Superior temporal gyrus (tissue), 1 donor: ENCODE results near the gene RETN.

Experiments
- DNase-seq: peaks from one replicate; pipeline ENCODE4 v3.0.0-alpha.2; 2016; ENCODE audit errors: extremely low spot score

Gene RETN

DNA sequence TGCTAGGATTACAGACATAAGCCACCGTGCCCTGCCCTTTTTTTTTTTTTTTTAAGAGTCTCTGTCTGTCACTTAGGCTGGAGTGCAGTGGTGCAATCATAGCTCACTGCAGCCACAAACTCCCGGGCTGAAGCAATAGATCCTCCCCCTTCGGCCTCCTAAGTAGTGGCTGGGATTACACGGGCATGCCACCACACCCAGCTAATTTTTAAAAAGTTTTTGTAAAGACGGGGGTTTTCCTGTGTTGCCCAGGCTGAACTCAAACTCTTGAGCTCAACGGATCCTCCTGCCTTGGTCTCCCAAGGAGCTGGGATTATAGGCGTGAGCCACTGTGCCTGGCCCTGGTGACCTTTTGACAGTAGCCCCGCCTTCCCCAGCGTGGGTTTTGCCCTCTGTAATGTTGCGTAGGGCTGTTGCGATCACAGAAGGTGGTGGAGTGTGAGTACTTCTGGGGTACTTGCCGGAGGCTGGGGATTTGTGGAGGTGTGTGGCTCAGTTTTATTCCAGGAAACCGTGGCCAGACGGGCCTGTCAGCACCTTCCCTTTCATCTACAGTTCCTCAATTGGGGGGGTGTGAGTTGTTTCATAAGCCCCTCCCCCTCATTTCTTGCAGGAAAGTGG lies 11.6 kb upstream of the RETN start:
- DNase-seq: no peak

DNA sequence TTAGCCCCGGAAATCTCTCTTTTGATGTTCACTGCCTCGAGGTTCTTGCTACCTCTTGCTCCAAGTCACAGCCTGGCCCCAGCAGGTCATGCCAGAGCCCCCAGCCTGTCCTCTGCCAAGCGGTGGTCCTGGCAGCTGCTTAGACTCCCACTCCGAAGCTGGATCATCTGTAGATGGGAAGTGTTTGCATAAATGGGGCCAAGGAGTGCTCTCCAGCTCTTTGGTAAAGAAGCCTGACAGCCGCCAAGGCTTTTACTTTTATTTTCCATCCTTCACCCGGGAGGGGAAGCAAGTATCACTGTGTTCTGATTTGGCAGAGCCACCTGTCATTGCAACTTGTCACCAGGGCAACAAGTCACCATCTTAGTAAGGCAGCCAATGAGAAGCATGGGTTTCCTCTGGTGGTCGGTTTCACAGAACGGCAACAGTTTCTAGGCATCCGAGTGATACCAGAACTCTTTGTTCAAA lies 10.6 kb upstream of the RETN start:
- peak; percentile 57 for DNase-seq

DNA sequence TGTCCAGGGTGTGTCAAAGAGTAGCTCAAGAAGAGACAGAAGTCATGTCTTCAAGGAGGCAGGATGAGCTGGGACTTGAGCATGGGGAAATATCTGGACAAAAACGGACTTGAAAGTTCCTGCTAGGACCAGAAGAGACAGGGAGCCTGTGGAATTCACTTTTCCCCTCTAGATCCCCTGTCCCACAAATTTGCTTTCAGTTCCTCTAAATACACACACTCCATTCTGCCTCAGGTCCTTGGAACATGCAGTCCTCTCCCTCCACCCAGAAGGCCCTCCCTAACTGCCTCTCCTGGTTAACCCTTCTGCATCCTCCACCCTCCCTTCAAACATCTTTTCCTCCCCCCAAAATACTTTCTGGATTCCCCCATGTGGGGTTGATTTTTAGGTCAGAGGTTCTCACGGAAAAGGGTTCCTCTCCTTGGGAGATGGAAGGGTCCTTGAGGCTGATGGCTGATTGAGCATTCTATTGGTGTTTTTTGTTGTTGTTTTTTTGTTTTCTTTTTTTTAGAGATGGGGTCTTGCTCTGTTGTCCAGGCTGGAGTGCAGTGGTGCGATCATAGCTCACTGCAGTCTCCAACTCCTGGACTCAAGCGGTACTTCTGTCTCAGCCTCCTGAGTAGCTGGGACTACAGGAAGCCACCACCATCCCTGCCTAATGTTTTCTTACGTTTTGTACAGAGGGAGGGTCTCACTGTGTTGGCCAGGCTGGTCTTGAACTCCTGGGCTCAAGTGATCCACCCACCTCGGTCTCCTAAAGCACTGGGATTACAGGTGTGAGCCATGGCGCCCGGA lies 6.9 kb upstream of the RETN start:
- DNase-seq: no peak

DNA sequence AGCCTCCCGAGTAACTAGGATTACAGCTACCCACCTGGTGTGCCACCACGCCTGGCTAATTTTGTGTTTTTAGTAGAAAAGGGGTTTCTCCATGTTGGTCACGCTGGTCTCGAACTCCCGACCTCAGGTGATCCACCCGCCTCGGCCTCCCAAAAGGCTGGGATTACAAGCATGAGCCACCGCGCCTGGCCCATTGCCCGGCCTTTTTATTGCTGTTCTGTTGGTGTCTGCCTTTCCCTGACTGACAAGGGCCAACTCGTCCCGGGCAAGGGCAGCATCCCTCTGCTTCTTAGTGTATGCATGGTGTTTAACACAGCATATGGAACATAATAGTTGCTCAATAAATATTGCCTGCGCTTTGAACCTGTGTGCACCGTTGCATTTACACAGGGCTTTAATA lies 6.2 kb upstream of the RETN start:
- no peak for DNase-seq

DNA sequence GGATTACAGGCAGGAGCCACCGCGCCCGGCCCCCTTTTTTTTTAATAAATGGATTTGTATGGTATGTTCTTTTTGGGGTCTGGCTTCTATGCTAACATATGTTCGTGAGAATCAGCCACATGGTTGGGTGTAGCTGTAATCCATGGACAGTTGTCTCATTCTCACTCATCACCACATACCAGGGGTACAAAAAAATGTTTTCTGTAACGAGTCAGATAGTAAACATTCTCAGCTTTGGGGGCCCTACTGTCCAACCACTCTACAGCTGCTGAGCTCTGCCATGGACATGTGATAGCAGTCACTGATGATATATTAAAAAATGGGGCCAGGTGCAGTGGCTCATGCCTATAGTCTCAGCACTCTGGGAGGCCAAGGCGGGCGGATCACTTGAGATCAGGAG lies 5.1 kb upstream of the RETN start:
- no peak for DNase-seq

DNA sequence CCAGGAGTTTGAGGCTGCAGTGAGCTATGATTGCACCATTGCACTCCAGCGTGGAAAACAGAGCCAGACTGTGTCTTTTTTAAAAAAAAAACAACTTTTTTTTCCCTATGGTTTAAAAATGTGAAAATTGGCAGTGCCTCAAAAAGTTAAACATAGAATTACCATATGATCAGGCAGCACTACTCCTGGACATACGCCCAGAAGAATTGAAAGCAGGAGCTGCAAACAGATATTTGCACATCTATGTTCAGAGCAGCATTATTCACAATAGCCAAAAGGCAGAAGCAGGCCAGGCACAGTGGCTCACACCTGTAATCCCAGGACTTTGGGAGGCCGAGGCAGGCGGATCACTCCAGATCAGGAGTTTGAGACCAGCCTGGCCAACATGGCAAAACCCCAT lies 3.8 kb upstream of the RETN start:
- peak; percentile 72 for DNase-seq

DNA sequence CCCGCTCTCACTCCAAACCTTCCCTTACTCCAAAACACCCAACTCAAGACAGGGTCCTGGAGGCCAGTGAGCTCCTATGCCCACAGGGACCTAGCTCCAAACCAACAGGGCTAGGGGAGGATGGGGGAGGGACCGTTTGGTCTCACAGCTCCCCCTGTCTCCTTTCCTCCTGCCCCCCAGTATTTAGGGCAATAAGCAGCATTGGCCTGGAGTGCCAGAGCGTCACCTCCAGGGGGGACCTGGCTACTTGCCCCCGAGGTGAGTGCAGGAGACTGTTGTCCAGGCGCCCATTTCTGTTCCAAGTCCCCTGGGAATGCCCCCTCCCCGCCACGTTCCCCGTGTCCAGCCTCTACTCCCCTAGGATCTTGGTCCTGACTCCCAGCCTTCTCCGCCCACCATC lies 792 bp downstream of the RETN start:
- no peak for DNase-seq

DNA sequence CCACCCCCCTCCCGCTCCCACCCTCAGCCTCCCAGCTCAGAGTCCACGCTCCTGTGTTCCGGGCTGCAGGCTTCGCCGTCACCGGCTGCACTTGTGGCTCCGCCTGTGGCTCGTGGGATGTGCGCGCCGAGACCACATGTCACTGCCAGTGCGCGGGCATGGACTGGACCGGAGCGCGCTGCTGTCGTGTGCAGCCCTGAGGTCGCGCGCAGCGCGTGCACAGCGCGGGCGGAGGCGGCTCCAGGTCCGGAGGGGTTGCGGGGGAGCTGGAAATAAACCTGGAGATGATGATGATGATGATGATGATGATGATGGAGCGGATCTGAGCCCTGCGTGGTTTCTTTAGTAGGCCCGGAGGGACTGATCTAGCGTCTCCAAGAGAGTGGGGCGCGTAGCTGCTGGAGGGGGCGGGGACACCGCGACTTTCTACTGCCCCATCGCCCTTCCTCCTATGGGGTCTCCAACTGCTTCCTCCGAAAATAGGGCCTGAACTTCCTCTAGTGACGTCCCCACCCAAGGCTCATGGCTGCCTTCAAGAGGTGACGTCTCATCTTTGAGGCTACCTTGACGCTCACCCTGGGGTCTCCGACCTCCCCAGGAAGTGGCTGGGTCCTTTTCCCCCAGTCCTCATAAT lies 1.4 kb downstream of the RETN start:
- DNase-seq: peak; percentile 19

DNA sequence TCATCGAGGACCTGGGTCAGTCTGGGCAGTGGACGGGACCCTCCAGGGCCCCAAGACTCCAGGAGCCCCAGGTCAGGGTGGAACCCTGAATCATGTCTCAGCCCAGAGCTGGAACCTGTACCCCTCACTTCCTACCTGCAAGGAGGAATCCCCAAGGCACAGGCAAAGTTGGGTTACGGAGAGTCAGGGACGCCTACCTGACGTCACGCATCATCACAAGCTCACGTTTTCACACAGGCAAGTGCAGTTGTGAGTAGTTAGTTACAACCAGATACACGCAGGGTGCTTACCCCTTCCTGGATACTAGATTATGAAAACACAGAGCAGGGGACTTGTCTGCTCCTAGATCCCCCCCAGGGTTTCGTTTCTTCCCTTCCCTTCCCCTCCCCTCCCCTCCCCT lies 1.9 kb downstream of the RETN start:
- DNase-seq: no peak

DNA sequence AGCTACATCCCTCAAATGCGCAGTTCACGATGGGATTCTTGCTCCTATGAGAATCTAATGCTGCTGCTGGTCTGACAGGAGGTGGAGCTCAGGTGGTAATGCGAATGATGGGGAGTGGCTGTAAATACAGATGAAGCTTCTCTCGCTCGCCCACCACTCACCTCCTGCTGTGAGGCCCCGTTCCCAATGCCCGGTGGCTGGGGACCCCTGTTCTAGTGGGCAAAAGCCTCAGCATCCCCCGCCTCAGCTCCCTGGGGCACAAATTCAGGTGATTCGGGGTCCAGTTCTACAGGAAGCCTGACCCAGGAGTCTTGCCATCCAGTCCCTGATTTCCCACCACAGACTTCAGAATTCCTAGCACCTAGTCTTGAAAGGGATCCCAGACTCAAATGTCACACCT lies 3.7 kb downstream of the RETN start:
- DNase-seq: no peak

DNA sequence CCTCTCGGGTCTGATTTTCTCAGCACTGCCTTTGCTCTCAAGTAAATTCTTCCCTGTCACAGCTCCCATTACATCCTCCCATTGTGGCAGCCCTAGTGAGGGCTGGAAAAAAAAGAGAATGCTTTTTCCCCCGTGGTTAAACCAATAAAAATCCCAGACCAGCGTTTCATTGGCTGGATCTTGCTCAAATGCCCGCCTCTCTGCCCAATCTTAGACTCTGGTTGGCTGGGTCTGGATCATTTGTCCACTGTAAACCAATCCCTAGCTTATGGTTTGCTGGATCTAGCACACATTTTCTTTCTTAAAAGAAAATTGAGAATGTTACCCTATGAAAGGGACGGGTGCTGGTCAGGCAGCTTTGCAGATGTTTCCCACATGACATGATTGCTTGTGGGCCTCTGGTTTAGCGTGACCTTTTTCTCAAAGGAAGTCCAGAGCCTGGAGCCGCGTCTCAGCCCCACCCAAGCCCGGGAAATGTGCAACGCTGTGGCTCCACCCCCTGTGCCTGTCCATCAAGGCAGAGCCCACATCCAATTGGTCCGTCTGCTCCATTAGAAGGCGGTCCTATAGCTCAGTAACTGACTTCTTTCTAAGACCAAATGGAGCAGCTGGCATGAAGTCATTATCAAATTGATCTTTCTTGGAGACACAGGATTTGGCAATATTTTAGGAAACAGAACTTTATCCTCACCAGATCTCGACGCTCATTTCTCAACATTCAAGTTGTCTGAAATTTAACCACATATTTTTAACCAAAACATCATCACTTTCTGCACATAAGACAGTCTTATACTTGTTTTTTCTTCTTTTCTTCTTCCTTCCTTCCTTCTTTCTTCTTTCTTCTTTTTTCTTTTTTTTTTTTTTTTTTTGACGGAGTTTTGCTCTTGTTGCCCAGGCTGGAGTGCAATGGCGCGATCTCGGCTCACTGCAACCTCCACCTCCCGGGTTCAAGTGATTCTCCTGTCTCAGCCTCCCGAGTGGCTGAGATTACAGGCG lies 5.5 kb downstream of the RETN start:
- peak; percentile 18 for DNase-seq

DNA sequence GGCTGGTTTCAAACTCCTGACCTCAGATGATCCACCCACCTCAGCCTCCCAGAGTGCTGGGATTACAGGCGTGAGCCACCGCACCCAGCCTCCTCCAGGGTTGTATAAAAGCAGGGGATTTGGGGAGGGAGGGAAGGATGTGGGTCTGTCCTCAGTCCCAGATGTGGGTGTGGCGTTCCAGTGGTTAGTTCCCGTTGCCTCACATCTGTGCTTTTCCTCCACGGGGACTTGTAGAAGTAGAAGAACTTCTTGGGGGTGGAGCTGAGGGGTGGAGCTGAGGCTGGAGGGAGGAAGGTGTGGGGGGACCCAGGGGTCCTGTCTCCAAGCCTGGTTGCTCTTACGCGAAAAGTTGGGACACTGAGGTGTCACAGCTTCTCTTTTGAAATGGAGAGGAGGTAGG lies 7.5 kb downstream of the RETN start:
- DNase-seq: no peak

DNA sequence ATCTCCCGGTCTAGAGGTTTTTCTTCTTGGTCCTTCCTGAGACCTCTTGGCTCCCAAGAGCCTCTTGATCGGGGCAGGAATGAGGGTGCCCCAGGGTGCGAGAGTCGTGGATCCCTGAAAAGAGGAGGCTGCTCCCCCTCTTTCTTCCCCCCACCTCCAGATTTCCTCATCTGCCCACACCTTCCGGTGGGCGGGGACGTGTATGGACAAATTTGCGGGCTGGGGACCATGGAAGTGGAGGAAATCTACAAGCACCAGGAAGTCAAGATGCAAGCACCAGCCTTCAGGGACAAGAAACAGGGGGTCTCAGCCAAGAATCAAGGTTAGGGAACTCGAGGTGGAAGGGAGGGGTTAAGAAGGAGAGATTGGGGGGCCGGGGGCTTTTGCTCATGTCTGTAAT lies 8.0 kb downstream of the RETN start, which contains the start of gene MCEMP1:
Gene MCEMP1 (plus strand): TSS at position 237 of the 400 bp plus-strand sequence. CDS start 31 bp downstream, at position 268.
- DNase-seq: no peak

DNA sequence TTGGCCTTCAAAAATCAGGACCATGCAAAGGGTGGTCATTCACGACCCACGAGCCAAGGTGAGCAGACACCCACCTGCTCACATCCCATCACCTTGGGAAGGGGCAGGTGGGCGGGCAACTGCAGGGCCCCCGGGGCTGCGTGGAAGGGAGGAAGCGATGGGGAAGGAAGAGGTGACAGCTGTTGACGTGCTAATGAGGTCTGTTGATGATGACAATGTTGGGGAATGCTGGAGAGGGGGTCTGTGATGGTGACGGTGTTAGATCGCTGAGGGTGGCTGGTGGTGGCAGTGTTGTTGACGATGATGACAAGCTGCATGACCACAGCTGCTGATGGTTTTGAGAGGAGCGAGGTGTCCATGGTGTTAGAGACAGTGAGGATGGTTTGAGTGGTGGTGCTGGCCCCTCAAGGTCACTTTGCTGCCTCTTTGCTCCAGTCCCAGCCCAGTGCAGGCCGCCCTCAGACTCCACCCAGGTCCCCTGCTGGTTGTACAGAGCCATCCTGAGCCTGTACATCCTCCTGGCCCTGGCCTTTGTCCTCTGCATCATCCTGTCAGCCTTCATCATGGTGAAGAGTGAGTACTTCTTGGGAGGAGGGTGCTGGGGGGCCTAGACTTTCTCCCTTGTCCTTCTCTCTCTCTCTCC lies 8.9 kb downstream of the RETN start:
- no peak for DNase-seq

DNA sequence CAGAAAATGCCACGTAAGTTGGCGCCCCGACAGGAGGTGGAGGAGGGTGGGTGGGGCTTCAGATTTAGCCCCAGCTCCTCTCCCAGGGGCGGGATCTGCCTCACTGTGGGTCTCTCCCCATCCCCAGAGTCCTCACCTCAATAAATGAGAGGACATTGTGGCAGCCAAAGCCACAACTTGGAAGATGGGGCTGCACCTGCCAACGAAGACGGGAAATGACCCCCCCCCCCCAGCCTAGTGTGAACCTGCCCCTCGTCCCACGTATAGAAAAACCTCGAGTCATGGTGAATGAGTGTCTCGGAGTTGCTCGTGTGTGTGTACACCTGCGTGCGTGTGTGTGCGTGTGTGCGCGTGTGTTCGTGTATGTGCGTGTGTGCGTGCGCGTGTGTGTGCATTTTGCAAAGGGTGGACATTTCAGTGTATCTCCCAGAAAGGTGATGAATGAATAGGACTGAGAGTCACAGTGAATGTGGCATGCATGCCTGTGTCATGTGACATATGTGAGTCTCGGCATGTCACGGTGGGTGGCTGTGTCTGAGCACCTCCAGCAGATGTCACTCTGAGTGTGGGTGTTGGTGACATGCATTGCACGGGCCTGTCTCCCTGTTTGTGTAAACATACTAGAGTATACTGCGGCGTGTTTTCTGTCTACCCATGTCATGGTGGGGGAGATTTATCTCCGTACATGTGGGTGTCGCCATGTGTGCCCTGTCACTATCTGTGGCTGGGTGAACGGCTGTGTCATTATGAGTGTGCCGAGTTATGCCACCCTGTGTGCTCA lies 10.3 kb downstream of the RETN start:
- peak; percentile 16 for DNase-seq

DNA sequence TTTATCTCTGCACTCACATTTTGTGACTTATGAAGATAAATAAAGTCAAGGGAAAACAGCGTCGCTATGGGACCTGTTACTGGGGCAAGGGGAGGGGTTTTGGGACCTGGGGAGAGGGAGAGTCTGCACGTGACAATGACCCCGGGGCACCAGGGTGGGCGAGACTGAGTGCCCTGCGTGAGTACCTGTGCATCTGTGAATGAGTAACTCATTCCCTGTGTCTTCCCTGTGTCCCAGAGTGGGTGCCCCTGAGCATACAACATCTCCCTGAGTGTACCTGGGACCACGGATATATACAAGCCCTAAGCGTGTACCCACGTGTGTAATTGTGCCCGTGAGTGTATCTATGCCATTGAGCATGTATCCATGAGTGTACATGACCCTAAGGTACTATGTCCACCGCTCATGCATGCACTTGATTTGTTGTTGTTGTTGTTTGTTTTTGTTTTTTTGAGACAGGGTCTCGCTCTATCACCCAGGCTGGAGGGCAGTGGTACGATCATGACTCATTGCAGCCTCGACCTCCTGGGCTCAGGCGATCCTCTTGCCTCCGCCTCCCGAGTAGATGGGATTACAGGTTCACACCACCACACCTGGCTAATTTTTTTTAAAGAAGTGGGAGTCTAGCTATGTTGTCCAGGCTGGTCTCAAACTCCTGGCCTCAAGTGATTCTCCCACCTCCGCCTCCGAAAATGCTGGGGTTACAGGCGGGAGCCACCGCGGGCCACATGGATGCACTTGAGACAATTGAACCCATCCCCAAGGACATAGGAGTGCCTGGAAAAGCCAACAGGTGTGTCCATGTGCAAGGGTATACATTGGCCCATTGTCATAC lies 11.1 kb downstream of the RETN start:
- no peak for DNase-seq

DNA sequence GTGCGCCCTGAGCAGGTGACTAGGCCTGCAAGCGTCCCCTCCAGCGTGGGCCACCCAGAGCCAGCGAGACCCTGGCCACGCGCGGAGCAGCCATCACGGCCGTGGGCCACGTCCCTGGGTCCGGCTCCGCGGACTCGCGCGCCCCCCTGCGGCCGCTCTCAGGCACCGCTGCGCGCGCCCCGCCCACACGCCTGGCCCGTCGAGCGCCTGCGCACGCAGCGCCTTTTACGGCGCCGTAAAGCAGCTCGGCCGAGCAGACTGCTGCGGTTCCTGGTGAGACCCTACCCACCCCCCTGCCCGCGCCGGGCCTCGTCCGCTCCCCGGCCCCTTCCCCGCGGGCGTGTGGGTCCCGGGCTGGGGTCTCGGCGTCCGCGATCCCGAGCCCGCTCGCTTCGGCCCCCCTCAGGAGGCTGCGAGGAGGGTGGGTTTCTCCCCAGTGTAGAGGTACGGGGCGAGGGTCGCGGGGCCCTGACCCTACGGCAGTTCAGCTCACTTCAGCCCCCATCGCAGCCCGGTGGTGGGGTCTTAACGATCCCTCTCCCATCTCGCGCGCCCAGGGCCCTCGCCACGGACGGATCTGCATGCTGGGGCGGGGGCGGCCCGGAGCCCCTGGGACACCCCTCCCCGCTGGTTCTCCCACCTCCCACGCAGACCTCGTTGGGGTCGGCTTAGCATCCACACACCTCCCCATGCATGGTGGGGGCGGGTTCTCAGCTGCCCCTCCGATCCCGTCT lies 11.9 kb downstream of the RETN start, which contains the start of gene TRAPPC5:
Gene TRAPPC5 (plus strand): TSS at position 228 of the 734 bp plus-strand sequence. CDS start 1,421 bp downstream, outside the sequence.
- peak; percentile 86 for DNase-seq

DNA sequence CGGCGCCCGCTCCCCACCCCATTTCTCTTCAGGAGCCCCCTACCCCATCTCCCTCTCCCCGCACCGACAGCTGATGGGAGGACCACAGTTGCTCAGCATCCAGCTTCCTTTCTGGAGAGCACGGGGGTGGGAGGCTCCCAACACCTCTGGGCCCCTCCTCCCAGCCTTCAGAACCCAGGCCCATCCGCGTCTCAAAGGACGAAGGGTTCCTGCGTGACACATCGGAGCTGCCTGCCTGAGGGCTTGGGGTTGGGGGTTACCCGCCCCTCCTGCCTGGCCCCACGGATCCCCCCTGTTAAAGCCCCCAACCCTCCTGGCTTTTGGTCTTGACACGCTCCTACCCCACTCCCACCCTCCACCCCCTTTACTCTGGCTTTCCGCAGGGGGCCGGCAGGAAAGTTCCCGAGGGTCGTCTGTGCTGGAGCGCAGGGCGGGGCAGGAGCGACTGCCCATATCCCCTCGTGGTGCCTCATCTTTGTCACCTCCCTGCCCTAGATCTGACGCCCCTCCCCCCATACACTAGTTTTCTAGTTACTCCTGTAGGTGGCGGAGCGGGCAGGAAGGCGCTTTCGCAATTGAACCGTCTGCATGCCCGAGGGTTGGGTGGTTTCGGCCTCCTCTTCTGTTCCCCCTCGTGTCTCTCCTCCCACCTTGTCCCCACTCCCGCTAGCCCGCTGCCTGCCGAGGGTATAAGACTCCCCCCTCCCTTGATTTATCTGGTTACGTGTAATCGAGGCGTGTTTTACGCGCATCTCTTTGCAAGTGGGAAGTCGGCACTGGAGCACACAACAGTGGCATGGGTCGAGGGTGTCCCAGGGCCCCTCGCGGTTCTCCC lies 12.7 kb downstream of the RETN start:
- DNase-seq: peak; percentile 68
